Measurements from ENCODE around the gene BTBD1.

BTBD1 gene

DNA sequence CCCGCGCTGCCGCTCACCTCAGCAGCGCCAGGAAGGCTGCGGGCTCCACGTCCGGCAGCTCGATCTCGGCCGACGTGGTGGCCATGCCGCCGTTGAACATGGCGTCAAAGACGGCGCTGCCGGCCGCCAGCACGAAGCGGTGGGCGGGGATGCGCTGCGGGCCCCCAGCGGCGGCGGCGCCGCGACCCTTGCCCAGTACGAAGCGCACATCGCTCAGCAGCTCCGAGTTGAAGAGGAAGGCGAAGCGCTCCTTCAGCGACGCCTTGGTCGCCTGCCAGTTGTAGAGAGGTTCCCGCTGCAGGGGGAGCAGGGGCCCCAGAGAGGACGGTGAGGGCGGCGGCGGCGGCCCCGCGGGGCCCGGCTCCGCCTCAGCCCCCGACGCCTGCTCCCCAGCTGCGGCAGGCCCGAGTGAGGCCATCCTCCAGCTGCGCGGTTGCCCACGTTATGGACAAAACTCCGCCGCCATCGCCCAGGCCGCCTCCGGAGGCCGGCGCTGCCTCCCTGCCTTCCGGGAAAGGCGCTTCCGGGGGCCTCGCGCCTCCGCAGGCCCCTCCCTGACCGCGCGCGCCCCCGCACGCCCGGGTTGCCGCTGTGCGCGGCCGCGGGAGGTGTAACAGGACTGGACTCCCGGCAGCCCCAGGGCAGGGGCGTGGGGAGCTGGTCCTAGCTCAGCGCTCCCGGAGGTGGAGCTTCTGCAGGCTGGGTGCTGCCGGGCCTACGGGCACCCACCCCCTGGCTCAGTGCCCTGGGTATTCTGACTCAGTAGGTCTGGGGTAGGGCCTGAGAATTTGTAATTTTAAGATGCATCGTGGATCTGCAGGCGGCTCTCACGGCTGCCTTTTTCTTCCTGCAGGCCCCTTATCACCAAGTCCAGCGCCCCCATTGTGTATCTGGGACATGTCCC, at the start of gene BTBD1:
BTBD1 (minus strand) TSS at position 519 of the 904 bp plus-strand sequence; CDS start at position 418, 101 bp downstream.
- TF ChIP-seq, protein P1, sequence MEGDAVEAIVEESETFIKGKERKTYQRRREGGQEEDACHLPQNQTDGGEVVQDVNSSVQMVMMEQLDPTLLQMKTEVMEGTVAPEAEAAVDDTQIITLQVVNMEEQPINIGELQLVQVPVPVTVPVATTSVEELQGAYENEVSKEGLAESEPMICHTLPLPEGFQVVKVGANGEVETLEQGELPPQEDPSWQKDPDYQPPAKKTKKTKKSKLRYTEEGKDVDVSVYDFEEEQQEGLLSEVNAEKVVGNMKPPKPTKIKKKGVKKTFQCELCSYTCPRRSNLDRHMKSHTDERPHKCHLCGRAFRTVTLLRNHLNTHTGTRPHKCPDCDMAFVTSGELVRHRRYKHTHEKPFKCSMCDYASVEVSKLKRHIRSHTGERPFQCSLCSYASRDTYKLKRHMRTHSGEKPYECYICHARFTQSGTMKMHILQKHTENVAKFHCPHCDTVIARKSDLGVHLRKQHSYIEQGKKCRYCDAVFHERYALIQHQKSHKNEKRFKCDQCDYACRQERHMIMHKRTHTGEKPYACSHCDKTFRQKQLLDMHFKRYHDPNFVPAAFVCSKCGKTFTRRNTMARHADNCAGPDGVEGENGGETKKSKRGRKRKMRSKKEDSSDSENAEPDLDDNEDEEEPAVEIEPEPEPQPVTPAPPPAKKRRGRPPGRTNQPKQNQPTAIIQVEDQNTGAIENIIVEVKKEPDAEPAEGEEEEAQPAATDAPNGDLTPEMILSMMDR (IDR thresholded peaks at IDR 0.05; ENCODE audit: borderline replicate concordance, control extremely low read depth, extremely low read depth, insufficient read depth, missing control alignments): no peak
- in situ Hi-C loops (cut with MboI; ENCODE audit: low sequenced_read_pairs, unreplicated experiment): no loop called here
- peak; percentile 98 for DNase-seq (ENCODE audit: low spot score)

DNA sequence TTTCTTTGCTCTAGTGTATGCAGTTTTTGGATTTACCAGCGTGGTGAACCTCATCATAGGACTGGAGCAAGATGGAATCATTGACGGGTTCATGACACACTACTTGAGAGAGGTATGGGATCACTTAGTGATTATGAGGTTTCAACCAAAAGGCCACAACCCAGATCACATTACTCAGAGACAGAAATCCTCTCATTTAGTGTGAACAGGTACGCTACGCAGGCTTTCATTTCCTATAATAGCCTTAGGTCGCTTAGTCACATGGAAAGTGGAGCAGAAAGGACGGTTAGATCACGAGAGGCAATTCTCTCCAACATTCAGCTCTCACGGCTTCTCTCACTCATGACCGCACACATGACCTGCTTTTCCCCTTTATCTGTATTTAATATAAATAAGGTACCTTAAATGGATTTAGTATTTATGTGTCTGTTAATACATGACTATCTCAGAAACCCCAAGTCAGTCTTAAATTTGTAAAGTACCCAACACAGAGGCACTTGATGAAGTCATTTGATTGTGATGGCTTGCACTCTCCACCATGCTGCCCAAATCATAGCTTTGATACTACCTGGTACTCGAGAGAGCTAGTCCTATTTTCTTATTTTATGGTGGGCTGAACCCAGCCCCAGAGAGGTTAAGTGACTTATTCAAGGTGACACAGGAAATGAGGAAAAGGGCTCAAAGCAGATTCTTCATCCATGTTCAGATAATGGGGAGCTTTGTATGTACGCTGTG, 48.9 kb upstream of the BTBD1 start:
- peak; percentile 47 for DNase-seq (ENCODE audit: low spot score)
- TF ChIP-seq, protein P1 (IDR thresholded peaks at IDR 0.05; ENCODE audit: borderline replicate concordance, control extremely low read depth, extremely low read depth, insufficient read depth, missing control alignments): no peak
- in situ Hi-C loops (cut with MboI; ENCODE audit: low sequenced_read_pairs, unreplicated experiment): no loop called here

DNA sequence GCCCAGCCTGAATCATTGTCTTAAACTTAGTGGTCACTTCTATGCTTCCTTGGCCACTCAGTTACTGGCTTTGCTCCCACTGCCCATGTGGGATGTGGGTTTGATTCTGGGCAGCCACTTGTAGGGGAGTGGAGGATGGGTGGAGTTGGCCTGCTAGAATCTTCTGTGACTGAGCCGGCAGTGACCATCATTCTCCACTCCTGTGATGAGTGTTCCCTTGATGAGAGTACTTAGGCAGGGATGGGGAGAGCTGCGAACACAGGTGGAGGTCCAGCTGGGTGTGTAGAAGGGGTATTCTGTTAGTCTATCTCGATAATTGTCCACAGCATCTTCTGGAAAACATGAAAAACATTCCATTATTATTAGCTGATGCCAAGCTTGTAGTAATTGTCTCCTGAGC, 48.4 kb upstream of the BTBD1 start:
- in situ Hi-C loops (cut with MboI; ENCODE audit: low sequenced_read_pairs, unreplicated experiment): no loop called here
- no peak for DNase-seq (ENCODE audit: low spot score)
- TF ChIP-seq, protein P1 (IDR thresholded peaks at IDR 0.05; ENCODE audit: borderline replicate concordance, control extremely low read depth, extremely low read depth, insufficient read depth, missing control alignments): no peak

DNA sequence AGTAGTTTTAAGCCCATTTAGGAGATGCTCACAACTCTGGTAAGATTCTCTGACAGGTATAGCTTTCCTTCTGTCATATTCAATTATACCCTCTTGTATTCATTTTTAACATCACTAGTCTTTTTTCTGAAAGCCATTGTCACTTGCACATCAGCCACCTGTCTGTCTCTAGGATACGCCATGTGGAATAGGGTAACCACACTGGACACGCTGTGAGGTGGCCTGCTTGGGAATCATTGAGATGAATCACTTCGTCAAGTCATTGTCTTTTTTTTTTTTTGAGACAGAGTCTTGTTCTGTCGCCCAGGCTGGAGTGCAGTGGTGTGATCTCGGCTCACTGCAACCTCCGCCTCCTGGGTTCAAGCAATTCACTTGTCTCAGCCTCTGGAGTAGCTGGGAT, 47.8 kb upstream of the BTBD1 start:
- TF ChIP-seq, protein P1 (IDR thresholded peaks at IDR 0.05; ENCODE audit: borderline replicate concordance, control extremely low read depth, extremely low read depth, insufficient read depth, missing control alignments): no peak
- in situ Hi-C loops (cut with MboI; ENCODE audit: low sequenced_read_pairs, unreplicated experiment): no loop called here
- no peak for DNase-seq (ENCODE audit: low spot score)

DNA sequence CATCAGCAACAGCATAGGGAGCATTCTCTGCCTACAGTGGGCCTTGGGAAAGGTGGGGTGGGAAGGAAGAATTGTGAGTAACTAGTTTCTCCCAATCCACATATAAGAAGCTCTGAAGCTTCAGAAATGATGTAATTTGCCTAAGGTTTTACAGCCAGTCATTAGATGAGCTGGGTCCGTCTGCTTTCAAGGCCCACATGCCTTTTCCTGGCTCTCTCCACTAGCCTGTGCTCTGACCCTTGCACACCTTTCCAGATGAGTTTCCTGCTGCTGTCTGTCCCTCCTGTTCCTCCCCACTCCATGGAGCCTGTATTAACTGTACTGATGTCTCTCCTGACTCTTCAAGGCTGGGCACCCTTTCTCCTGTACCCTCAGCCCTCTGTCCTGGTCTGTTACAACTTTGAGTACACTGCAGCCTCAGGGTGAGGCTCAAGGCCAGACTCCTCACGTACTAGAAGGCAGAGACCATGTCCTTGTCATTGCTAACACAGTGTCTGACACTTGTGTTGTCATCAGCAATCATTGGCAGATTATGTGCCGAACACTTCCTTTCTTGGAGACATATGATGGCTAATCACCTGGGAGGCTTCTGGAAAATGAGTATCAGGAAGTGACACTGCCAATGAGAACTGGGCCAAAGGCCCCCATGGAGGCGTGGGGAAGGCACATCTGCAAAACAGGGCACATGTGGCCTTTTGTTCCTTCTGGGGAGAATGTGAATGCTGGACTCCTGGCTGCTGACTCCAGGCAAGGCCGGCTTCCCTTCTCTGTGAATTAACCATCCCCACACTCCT, 47.0 kb upstream of the BTBD1 start:
- no peak for DNase-seq (ENCODE audit: low spot score)
- TF ChIP-seq, protein P1 (IDR thresholded peaks at IDR 0.05; ENCODE audit: borderline replicate concordance, control extremely low read depth, extremely low read depth, insufficient read depth, missing control alignments): no peak

DNA sequence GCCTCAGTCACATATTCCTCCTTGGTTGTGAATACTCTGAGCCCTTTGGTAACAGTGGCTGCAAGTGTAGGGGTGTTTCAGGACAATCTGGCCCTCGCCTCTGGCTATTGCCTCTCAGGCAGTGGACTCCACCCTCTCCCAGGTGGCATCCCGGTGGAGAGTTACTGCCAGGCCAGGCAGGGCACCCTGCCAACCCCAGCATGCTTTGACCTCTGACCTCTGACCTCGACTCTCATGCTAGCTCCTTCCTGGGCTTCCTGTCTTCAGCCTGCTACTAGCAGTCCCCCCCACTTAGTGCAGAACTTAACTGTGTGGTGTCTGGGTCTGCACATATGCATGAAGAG, 45.9 kb upstream of the BTBD1 start:
- no peak for DNase-seq (ENCODE audit: low spot score)
- in situ Hi-C loops (cut with MboI; ENCODE audit: low sequenced_read_pairs, unreplicated experiment): no loop called here
- TF ChIP-seq, protein P1 (IDR thresholded peaks at IDR 0.05; ENCODE audit: borderline replicate concordance, control extremely low read depth, extremely low read depth, insufficient read depth, missing control alignments): no peak

More for the DNA sequence above, 47.0 kb upstream of the BTBD1 start:
- in situ Hi-C loops (cut with MboI; ENCODE audit: low sequenced_read_pairs, unreplicated experiment): no loop called here

Data from GM13976 (cell line).